Right lung (tissue), 5 donors: ENCODE data around the gene HOXA6. TPM values are rescaled to one million over a fixed set of nuclear protein-coding genes. Genes with fewer than 3 reads are reported as not detected.
A peak's percentile ranks its signal among the peaks of the same experiment; 100 is the strongest.

Experiments
- DNase-seq, 2 donors: peaks; one replicate each; pipeline ENCODE4 v3.0.0-alpha.2; 2013
- polyA plus RNA-seq, 5 donors: library from polyadenylated mRNA; unstranded; fragments of 120-200 nt; gene quantifications; one replicate each; pipeline versions ENCODE4 v1.2.1 to v1.2.3, GENCODE V29; 2013; ENCODE audit warnings: inconsistent platforms in 1 of 5, low replicate concordance in 1 of 5; ENCODE audit not compliant: insufficient read length in 5 of 5, insufficient read depth in 1 of 5

HOXA6 gene
- polyA plus RNA-seq, 5 donors, result 10.8 to 15.6 (median 13.8) TPM

- no peak for DNase-seq
Observed at GRCh38 chr7:27185854-27186667, 38.5 kb upstream of the HOXA6 start.

- DNase-seq, result no peak
Observed at GRCh38 chr7:27185013-27185853, 37.7 kb upstream of the HOXA6 start, which contains the start of gene HOXA11. HOXA11 (minus strand) TSS chr7:27185232; CDS start chr7:27185144, 88 bp downstream.

- DNase-seq, result no peak
Observed at GRCh38 chr7:27184337-27185012, 36.9 kb upstream of the HOXA6 start.

GRCh38 chr7:27183682-27184336 lies 36.2 kb upstream of the HOXA6 start:
- no peak for DNase-seq

GRCh38 chr7:27182861-27183681 lies 35.5 kb upstream of the HOXA6 start:
- DNase-seq, result no peak

- no peak for DNase-seq
Observed at GRCh38 chr7:27182285-27182841, 34.8 kb upstream of the HOXA6 start.

- no peak for DNase-seq
Observed at GRCh38 chr7:27181795-27182275, 34.3 kb upstream of the HOXA6 start.

GRCh38 chr7:27180431-27181420 lies 33.2 kb upstream of the HOXA6 start:
- DNase-seq, result no peak

- DNase-seq, result peak; percentile 69 to 71
Observed at GRCh38 chr7:27179503-27180430, 32.2 kb upstream of the HOXA6 start.

- no peak for DNase-seq
Observed at GRCh38 chr7:27179030-27179429, 31.5 kb upstream of the HOXA6 start.

- DNase-seq, result no peak
Observed at GRCh38 chr7:27178366-27178765, 30.8 kb upstream of the HOXA6 start.

GRCh38 chr7:27177795-27178320 lies 30.3 kb upstream of the HOXA6 start:
- no peak for DNase-seq

- no peak for DNase-seq
Observed at GRCh38 chr7:27176962-27177794, 29.6 kb upstream of the HOXA6 start.

- no peak for DNase-seq
Observed at GRCh38 chr7:27176524-27176845, 28.9 kb upstream of the HOXA6 start.

GRCh38 chr7:27175626-27176523 lies 28.3 kb upstream of the HOXA6 start:
- no peak for DNase-seq
